LHCN-M2 (cell line): ENCODE measurements around the gene PHF14. TPM values are rescaled to one million over a fixed set of nuclear protein-coding genes. Genes with fewer than 3 reads are reported as not detected.
A peak's percentile ranks its signal among the peaks of the same experiment; 100 is the strongest.

Source experiments
- DNase-seq: peaks from one replicate; pipeline ENCODE4 v3.0.0-alpha.2; 2012; ENCODE audit warnings: low read depth
- total RNA-seq: library from RNA; depleted of rRNA; stranded (reverse); fragments of >200 nt; gene quantifications from 2 replicates; pipeline ENCODE4 v1.2.3, GENCODE V29; 2014

The PHF14 gene
- total RNA-seq, 1 experiment from 2014 or later: 42.4 TPM

GRCh38 chr7:11206177-11206899, 232.7 kb downstream of the PHF14 start:
- DNase-seq: no peak

- DNase-seq: peak; percentile 10
These were observed 233.9 kb downstream of the PHF14 start for GRCh38 chr7:11207565-11207964.

GRCh38 chr7:11208883-11209465, 235.3 kb downstream of the PHF14 start:
- DNase-seq: no peak

- no peak for DNase-seq
These were observed 236.7 kb downstream of the PHF14 start for GRCh38 chr7:11210374-11210773.

GRCh38 chr7:11212080-11212711, 238.5 kb downstream of the PHF14 start:
- DNase-seq: peak; percentile 70

GRCh38 chr7:11212816-11213215, 239.1 kb downstream of the PHF14 start:
- no peak for DNase-seq

GRCh38 chr7:11213266-11213665, 239.6 kb downstream of the PHF14 start:
- DNase-seq: no peak

GRCh38 chr7:11216276-11216675, 242.6 kb downstream of the PHF14 start:
- no peak for DNase-seq

- no peak for DNase-seq
These were observed 244.3 kb downstream of the PHF14 start for GRCh38 chr7:11217848-11218565.
